HG02973 (cell line): Measurements from ENCODE around the gene N4BP2.

Source experiments
- ATAC-seq: cut with Tn5 transposase; IDR thresholded peaks from one replicate; pipeline ENCODE4 v1.9.1; 2021; ENCODE audit warnings: moderate library complexity; ENCODE audit not compliant: unreplicated experiment

N4BP2 gene

DNA sequence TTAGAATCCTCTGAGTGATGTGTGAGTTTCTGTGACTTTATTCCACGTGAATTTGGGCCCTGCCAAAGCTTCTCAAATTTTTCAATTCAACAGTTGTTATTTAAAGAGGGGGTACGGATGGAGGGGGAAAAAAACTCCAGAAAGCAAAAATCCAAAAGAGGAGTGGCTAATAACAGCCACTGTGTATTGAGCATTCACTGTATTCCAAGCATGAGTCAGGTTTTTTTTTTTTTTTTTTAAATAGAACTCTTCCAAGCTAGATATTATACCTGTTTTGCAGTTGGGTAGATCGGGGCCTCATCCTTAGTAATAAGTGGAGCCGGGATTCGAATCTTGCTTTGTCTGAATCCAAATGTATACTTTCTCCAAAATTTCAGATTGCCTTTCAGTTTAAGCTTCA is 133.8 kb downstream of the N4BP2 start:
- ATAC-seq: no peak

DNA sequence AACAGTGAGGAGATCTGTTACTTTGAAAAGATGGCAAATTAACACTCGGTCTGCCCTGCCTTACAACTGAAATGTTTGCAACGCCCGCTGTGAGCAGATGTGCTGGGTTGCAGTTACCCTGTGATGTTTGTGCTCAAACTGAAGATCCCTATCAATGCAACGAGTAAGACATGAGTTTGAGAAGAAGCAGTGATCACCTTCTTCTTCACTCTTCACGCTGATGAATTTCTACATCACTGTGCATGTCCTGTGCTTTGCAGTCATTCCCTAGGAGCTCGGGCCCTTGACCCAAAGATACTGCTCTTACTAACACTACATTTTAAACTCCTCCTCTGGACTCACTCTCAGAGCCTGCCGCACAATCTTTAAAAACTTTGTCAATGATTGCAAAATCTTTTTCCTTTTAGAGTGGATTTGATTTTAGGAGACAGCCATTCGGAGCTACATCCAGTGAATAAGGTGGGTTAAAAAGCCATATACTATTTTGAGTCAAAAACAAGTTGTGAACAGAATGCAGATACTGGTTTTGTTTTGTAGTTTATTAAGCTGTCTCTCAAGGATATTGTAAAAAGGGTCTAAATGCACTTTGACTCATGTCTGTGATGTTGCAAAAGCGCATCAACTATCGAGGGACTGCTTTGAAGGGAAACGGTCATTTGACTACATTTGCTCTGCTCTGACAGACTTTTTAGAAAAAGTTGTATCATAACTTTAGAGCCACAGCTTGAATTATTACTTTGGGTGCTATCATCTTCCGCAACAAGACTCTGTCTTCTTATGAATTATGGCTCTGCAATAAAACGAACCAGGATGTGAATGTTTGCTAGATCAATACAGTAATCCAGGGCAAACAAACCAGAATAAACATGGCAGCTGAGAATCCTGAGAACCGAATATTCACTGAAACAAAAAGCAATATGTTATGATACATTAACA is 134.5 kb downstream of the N4BP2 start:
- no peak for ATAC-seq

DNA sequence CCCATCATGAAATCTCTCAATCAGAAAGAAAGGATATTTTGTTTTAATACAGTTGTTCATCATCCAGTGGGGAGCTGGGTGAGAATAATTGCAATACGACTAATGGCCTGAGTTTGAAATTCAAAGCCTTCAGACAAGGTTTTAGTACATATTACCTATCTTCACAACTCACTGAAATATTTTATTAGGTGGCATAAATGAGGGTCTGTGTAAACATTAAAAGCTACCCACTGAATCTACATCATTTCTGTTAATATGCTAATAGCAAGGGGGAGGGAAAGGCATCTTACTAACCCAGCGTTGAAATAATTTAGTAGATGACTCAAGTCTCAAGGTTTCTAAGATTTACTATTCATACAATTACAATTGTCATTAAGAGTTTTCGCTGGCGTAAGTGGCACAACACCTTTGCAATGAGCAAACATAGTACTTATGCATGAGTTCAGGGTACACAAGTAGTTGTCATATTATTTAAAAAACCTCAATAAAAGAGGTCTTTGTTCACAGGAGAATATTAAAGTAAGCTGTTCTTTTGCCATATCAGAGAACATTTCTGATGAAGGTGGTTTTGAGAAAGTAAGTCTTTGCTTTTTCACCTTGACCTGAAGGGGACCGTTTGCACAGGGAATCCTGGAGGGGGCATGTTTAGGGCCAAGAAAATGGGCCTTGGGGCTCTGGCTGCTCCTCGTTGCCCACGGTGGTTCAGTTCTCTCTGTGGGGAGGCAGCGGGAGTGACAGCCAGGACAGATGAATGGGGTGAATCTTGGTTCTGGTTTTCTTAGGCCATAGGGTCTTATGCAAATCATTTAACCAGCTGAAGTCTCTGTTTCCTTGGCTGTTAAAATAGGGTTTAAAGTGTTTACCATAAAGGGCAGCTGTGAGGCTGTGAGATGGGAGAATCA is 135.7 kb downstream of the N4BP2 start:
- ATAC-seq: no peak

- ATAC-seq: no peak
These were observed 136.4 kb downstream of the N4BP2 start for GRCh38 chr4:40193016-40193571.

- ATAC-seq: no peak
These were observed 136.9 kb downstream of the N4BP2 start for GRCh38 chr4:40193578-40193977.

- ATAC-seq: no peak
These were observed 138.0 kb downstream of the N4BP2 start for GRCh38 chr4:40194602-40195161.

DNA sequence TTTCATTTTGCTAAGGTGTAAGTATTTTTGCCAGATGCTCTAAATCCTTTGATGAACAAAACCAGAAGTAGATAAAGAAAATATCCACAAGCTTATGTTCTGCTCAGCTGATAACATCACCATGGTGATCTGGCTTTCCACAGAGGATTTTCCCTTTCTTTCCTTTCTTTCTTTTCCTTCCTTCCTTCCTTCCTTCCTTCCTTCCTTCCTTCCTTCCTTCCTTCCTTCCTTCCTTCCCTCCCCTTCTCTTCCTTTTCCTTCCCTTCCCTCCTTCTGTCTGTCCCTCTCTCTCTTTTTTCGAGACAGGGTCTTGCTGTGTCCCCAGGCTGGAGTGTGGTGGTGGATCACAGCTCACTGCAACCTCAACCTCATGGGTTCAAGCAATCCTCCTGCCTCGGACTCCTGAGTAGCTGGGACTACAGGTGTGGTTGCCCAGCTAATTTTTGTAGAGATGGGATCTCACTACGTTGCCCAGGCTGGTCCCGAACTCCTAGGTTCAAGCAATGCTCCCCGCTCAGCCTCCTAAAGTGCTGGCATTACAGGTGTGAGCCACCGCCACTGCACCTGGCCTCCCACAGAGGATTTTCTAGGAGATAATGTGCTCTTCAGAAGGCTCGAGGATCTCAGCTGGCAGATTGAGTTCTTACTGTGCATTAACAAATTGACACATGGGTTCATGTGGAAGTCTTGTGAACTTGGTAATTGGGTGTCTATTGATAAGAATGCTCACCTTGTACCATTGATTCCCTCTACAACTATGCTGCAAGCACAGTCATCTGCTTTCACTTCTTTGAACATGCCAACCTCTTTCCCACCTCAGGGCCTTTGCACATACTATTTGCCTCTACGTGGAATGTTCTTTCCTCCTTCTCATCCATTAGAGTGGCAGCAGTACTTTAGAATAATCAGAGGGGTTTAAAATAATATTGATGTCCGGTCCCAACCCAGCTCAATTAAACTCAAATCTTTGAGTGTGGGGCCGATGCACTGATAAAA is 138.8 kb downstream of the N4BP2 start:
- ATAC-seq: no peak

- no peak for ATAC-seq
These were observed 139.6 kb downstream of the N4BP2 start for GRCh38 chr4:40196272-40196671.

GRCh38 chr4:40196724-40197281 is 140.2 kb downstream of the N4BP2 start, which contains the start of gene RHOH:
Gene RHOH (plus strand): TSS chr4:40197031. CDS start chr4:40243387, 46,356 bp downstream.
- peak; percentile 21 for ATAC-seq

GRCh38 chr4:40197879-40198689 is 141.4 kb downstream of the N4BP2 start:
- no peak for ATAC-seq

GRCh38 chr4:40199179-40199670 is 142.6 kb downstream of the N4BP2 start:
- no peak for ATAC-seq

GRCh38 chr4:40199999-40200874 is 143.6 kb downstream of the N4BP2 start:
- peak; percentile 42 for ATAC-seq

DNA sequence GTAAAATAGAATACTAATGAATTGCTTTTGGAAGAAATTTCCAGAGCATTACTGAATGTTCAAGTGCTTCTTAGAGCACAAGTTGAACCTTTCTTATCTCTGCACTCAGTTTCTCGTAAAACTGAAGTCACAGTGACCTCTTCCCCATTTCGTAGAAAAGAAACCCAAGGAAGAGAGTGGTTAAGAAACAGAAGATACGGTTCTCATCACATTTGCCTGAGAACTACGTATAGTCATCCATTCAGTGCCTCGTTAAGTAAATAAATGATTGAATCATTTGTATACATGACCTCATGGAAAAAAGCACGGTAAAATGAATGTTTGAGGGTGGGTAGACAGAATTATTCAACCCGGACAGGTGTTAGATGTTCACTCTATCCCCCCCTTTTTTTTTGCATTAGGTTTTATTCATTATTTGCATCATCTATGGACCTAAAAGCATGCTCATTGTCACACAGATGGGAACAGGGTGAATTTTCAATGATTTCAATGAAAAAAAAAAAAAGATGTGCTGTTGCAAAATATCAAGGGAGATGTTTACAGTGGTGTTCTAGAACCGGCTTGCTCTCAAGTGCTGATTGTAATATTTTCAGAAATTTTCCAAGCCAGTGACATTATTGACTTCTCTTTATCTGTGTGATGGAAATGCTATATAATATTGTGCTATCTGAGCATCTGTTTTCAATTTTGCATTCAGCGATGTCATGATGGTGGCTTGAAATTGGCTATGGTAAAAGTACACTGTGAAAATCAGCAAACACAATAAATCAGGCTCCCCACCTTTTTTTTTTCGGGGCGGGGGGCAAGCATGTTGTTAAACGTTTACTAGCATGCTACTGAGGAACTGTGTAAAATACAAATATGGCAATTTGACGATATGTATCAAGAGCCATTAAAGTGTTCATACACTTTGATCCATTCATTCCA is 144.5 kb downstream of the N4BP2 start:
- no peak for ATAC-seq

DNA sequence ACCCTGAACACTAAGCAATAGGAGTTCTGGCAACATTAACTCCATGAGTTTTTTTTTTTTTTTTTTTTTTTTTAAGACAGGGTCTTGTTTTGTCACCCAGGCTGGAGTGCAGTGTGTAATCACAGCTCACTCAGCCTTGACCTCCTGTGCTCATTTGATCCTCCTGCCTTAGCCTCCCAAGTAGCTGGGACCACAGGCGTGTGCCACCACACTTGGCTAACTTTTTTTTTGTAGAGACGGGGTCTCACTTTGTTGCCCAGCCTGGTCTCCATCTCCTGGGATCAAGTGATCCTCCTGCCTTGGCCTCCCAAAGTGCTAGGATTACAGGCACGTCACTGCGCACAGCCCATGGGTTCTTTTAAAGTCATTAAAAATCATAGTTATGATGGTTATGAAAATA is 145.2 kb downstream of the N4BP2 start:
- no peak for ATAC-seq

DNA sequence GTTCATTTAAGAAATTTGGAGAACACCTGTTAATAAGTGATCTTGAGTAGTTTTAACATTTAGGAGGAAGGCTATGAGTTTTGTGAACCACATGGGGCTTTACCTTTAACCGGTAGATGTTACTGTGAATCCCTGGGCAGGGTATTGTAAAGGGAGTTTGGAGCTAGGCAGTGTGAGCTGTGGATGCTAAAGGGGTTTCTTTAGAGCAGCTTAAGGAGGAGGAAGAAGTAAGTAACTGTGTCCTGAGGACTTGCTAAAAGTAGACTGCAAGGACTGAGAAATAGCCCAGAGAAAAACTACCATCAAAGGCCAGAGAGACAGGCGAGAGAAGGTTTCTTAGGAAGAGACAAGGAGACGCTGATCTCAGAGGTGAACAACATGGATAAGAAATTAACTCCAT is 145.8 kb downstream of the N4BP2 start:
- ATAC-seq: no peak

DNA sequence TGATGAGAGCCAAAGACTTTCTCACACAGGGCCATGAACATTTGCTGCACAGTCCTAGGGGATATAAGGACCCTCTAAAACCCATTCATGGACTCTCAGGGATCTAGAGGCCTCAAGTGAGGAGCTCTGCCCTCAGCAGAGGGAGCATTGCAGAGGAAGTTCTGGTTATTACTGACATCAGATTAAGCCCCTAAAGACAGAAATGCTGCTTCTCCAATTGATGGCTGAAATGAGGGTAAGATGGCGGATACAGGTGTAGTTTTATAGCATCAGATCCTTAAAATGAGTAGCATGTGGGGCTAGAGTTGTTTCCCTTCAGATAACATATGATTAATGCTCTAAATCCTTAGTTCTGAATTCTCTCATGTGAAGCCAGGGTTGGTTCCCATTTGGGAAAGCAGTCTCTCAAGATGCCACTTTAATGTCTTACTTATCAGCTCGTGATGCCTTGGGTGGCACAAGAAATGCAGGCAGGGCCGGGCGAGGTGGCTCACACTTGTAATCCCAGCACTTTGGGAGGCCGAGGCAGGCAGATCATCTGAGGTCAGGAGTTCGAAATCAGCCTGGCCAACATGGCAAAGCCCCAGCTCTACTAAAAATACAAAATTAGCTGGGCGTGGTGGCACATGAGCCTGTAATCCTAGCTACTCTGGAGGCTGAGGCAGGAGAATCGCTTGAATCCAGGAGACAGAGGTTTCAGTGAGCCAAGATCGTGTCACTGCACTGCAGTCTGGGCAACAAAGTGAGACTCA is 148.0 kb downstream of the N4BP2 start:
- ATAC-seq: no peak
